Fibroblast of skin of right quadriceps (primary cell): Measurements from ENCODE around the gene NOC2L.

Experiments
- DNase-seq: peaks from one replicate; pipeline ENCODE4 v3.0.0-alpha.2; 2013

Gene NOC2L

DNA sequence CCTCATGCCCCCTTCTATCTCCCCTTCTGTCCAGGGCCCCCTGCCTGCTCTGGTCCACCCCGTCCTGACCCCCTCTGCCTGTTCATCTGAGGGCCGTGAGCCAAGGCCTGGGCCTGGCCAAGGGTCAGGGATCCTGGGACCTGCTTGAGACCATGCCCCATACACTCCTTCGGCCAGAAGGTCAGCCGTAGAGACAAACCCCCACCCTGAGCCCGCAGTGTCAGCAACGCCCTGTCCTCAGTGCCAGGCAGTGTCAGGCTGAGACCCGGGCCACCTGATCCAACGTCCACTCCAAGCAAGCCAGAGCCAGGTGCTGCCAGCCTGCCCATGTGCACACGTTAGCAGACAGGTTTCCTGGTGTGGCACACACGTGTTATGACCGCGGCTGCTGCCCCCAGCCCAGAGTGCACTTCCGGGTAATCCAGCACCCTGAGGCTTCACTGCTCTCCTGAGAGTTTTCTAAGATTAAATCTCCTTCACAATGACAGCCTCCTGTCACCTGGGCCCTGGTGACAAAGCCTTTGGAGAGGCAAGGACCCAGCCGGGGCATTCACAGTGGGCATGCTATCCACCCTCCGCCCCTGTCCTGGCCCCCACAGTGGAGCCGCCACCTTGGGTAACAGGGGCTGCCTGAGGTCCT lies 45.4 kb downstream of the NOC2L start:
- no peak for DNase-seq

- no peak for DNase-seq
Observed at GRCh38 chr1:912740-913301, 46.2 kb downstream of the NOC2L start.

- no peak for DNase-seq
Observed at GRCh38 chr1:911875-912739, 46.9 kb downstream of the NOC2L start.

GRCh38 chr1:910881-911721 lies 48.0 kb downstream of the NOC2L start:
- peak; percentile 71 for DNase-seq

- DNase-seq = no peak
Observed at GRCh38 chr1:910311-910880, 48.7 kb downstream of the NOC2L start.

DNA sequence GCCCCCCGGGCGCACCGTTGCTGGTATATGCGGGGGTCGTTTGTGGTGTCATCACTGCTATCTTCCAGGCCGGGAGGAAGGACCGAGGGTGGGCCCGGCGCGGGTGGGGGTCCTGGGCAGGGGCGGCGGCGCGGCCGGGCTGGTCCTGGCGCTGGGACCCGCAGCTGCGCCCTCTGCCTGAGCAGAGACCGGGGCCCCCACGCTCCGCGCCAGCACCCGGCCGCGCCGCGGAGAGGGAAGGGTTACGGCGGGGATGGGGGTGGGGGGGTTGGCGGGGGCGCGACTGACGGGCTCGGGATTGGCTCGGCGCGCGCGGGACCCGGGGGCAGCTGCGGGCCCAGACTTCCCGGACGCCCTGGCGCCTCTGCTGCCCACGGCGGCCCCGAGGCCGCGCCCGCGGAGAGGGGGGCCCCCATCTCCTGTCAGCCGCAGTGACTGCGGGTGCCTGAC lies 49.2 kb downstream of the NOC2L start:
- DNase-seq = no peak

DNA sequence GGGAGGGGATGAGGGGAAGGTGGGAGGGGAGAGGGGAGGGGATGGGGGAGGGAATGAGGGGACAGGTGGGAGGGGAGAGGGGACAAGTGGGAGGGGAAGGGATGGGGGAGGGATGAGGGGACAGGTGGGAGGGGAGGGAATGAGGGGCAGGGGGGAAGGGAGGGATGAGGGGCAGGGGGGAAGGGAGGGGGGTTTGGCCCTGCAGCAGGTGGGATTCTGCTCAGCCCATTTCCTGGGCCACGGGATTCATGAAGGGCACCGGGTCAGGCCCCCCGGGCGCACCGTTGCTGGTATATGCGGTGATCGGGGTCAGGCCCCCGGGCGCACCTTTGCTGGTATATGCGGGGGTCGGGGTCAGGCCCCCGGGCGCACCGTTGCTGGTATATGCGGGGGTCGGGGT lies 50.4 kb downstream of the NOC2L start:
- DNase-seq = no peak

GRCh38 chr1:907611-908451 lies 51.2 kb downstream of the NOC2L start:
- no peak for DNase-seq

DNA sequence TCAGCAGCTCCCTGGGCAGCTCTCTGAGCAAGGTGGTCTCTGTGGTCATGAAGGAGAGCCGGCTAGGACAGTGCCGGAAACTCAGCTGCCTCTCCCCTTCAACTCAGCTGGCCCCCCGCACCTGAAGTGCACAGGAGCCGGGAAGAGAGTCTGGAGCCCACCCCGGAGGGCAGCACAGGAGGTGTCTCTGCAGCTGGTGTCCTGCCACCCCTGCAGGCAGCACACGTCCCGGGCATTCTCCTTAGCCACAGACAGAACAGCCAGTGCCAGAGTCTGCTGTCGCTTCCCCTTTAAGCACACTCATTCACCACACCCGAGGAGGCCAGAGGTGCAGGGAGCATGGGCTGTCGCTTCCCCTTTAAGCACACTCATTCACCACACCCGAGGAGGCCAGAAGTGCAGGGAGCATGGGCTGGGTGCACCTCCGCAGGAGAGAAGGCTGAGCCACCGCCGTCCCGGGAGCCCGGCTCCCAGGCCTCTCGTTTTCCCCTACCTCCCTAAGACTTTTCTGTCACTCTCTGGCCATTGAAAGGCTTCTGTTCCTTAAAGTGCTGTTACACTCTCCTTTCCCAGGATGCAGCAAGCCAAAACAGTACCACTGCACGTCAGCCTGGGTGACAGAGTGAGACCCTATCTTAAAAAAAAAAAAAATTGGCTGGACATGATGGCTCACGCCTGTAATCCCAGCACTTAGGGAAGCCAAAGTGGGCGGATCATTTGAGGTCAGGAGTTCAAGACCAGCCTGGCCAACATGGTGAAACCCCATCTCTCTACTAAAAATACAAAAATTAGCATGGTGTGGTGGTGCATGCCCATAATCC lies 52.2 kb downstream of the NOC2L start:
- peak; percentile 59 for DNase-seq

DNA sequence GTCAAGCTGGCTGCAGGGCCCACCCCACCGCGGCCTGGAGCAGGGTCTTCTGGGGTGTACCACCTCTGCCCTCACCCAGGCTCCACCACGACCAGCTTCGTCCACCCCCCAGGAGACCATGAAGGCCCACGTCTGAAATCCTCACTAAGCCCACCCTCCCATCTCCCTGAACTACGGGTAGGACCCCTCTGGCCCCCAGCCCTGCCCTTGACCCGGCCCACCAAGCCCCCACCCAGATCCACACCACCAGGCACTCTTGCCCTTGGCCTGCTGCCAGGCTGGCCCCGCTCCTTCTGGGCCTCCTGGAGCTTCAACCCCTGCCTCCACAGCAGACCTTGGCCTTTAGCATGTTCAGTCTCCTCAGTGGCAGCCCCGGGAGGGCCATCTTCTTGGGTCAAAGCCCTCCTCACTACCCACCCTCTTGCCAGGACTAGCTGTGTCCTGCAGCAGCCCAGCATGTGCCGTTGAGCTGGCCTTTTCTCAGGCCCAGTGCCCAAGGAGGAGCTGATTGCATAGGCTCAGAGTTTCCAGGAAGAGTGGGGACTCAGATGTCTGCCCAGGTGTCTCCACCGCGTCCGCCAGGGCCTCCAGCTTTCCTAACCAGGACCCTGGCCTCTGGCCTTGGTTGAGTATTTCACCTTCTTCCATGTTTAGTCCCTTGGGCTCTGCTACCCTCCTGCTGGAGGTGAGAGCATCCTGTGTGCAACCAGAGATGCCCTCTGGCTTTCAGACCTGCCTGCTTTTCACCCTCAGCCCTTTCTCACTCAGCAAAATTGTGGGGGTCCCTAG lies 53.1 kb downstream of the NOC2L start:
- no peak for DNase-seq

DNA sequence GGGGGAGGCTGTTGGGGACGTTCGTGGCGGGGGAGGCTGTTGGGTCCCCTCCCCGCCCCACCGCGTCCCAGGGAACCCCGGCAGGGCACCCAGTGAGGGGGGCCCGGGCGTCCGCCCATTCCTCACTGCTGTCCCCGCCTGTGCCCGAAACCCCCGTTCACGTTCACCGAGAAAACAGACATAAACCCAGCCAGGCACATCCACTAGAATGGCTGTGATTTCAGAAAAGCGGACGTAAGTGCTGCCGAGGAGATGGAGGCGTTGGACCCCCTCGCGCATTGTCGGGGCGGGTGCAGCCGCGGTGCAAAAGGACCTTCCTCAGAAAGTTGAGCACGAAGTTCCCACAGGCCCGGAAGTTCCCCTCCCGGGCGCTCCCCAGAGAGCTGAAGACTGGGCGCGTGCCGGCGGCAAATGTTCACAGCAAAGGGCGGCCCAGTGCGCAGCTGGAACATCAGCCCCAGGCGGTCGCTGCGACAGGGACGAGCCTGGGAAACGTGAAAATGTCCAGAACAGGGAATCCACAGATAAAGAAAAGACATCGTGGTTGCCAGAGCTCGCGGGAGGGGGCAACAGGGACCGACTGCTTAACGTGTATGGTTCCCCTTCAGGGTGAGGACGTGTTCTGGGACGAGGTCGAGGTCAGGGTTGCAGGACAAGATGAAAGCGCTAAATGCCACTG lies 53.8 kb downstream of the NOC2L start:
- no peak for DNase-seq

DNA sequence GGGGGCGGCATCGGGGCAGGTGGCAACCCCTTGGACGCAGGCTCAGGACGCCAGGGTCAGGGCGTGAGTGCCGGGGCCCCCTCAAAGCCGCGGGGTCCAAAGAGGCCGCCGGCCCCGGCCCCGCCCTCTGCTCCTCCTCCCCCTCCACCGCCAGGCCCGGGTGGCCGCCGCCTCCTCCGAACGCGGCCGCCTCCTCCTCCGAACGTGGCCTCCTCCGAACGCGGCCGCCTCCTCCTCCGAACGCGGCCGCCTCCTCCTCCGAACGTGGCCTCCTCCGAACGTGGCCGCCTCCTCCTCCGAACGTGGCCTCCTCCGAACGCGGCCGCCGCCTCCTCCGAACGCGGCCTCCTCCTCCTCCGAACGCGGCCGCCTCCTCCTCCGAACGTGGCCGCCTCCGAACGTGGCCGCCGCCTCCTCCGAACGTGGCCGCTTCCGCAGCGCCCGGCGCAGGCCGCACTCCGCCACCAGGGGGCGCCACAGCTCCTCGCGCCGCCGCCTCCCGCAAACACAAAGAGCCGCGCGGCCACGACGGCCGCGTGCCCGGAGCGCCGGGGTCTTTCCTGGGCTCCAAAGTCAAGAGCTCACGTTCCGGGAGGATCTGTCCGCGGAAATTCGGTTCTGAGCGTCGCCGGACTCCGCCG lies 54.6 kb downstream of the NOC2L start:
- peak; percentile 84 for DNase-seq

- DNase-seq = no peak
Observed at GRCh38 chr1:903721-904271, 55.3 kb downstream of the NOC2L start.

DNA sequence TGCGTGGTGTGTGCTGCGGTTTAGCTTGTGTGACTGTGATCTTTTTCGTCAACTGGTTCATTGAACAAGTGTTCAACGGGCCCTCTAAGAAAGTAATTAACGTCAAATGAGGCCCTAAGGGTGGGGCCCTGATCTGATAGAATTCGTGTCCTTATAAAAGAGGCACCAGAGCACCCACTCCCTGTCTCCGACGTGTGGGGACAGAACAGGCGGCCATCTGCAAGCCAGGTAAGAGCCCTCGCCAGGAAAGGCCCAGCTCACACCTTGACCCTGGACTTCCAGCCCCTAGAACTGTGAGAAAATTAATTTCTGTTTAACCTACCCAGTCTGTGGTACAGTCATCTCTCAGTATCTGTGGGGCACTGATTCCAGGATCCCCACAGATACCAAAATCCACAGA lies 55.8 kb downstream of the NOC2L start:
- DNase-seq = no peak

DNA sequence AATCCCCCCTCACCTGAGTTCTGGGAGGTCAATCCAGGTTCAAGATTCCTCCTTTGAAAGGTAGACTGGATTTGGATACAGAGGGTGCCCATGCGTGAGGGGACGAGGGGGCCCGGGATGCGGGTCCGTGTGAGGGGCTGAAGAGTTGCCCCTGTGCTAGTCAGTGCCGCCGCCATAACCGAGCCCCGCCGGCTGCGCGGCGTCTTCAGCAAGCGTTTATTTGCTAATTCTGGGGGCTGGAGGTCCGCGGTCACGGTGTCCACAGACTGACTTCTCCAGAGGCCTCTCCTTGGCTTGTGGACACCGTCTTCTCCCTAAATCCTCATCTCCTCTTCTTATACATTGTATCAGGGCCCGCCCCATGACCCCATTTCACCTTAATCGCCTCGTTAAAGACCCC lies 56.3 kb downstream of the NOC2L start:
- DNase-seq = no peak

DNA sequence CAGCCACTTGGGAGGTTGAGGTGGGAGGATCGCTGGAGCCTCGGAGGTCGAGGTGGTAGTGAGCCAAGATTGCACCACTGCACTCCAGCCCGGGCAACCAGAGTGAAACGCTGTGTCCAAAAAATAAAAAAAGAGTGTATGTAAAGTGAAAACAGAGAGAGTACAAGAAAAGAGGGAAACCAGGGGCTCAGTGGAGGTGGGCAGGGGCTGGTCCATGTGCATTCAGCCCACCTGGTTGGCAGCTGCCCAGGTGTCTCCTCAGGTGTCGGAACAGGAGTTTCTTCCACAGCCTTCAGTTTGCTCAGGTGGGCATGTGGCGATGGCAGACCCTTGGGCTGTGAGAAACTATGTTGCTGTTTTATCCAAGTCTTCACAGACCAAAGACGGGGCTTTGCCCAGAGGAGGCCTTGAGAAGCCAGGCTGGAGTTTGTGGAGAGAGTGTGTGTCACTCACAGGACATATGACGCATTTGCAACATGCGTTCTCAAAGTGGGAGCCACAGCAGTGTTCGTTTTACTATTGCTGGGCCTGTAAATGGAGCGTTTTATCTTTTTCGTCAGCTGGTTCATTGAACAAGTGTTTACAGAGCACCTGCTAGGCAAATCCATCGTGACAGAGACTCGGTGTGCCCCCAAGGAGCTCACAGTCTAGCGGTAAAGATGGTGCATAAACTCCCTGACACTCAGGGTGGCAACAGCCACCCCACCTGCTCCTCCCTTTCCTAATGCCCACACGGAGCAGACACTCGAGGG lies 57.8 kb downstream of the NOC2L start:
- no peak for DNase-seq

GRCh38 chr1:899636-900317 lies 59.3 kb downstream of the NOC2L start:
- no peak for DNase-seq
